OCI-LY7 (cell line): Measurements from ENCODE around the gene PLEK2.

Experiments
- CTCF ChIP-seq: fragments of 200-600 bp; sonication (generic); conservative IDR thresholded peaks from 2 replicates; pipeline ENCODE4 v1.5.1; 2014; ENCODE audit warnings: mild to moderate bottlenecking, antibody characterized with exemption, low read length, moderate library complexity, mixed read lengths
- EZH2phosphoT487 ChIP-seq: fragments of 200-600 bp; sonication (generic); IDR thresholded peaks from 2 replicates; pipeline ENCODE4 v1.6.1; 2018; ENCODE audit warnings: low read depth, borderline replicate concordance, mild to moderate bottlenecking, mixed run types, antibody characterized with exemption, low read length, moderate library complexity, mixed read lengths

GRCh38 chr14:67397536-67397935 is 14.4 kb downstream of the PLEK2 start:
- TF ChIP-seq CTCF (no peak), EZH2phosphoT487 (no peak)
